A549 (cell line): Measurements from ENCODE around the gene ZSWIM5.

Source experiments
- RAD21 ChIP-seq, 2 experiments: fragments of >200 bp in 1 of 2; sonication (Bioruptor Twin) in 1 of 2; formaldehyde crosslinking in 1 of 2; IDR thresholded peaks in 1 of 2; conservative IDR thresholded peaks in 1 of 2; 2 replicates in 1 of 2; 3 replicates in 1 of 2; pipeline ENCODE4 v1.6.1; 2012 to 2018; ENCODE audit warnings: inconsistent platforms in 1 of 2
- TF ChIP-seq, protein P1 (sequence below): fragments of >200 bp; sonication (Bioruptor Twin); formaldehyde crosslinking; IDR thresholded peaks from 3 replicates; pipeline ENCODE4 v1.5.1; 2016
- TF ChIP-seq, protein P2 (sequence below): fragments of >200 bp; sonication (Bioruptor Twin); formaldehyde crosslinking; IDR thresholded peaks from 3 replicates; pipeline ENCODE4 v1.6.1; 2016
- TF ChIP-seq, protein P3 (sequence below): fragments of 200-600 bp; sonication (generic); IDR thresholded peaks from 2 replicates; pipeline ENCODE4 v1.6.1; 2016; ENCODE audit warnings: antibody characterized with exemption, mild to moderate bottlenecking, moderate library complexity

DNA sequence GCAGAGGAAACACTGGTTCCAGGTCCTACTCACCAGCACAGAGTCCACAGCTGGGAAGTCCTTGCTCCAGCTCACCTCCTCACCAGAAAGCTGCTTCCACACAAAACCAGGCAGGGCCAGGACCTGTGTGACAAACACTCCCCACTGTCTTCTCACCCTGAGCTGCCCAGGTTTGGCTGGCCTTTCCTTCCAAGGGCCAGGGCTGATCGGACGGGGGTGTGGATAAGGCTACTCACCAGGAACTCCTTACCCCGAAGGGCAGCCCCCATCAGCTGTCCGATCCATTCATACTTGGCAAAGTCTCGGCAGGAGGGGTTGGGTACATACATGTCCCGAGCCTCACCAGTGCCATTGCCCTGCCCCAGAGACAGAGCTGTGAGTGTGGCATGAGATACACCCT is 200.6 kb downstream of the ZSWIM5 start:
- no peak for TF ChIP-seq RAD21 (conservative IDR thresholded peaks at IDR 0.05 in 1 of 2, IDR thresholded peaks at IDR 0.05 in 1 of 2)
- TF ChIP-seq, protein P1, sequence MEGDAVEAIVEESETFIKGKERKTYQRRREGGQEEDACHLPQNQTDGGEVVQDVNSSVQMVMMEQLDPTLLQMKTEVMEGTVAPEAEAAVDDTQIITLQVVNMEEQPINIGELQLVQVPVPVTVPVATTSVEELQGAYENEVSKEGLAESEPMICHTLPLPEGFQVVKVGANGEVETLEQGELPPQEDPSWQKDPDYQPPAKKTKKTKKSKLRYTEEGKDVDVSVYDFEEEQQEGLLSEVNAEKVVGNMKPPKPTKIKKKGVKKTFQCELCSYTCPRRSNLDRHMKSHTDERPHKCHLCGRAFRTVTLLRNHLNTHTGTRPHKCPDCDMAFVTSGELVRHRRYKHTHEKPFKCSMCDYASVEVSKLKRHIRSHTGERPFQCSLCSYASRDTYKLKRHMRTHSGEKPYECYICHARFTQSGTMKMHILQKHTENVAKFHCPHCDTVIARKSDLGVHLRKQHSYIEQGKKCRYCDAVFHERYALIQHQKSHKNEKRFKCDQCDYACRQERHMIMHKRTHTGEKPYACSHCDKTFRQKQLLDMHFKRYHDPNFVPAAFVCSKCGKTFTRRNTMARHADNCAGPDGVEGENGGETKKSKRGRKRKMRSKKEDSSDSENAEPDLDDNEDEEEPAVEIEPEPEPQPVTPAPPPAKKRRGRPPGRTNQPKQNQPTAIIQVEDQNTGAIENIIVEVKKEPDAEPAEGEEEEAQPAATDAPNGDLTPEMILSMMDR: no peak
- TF ChIP-seq, protein P2, sequence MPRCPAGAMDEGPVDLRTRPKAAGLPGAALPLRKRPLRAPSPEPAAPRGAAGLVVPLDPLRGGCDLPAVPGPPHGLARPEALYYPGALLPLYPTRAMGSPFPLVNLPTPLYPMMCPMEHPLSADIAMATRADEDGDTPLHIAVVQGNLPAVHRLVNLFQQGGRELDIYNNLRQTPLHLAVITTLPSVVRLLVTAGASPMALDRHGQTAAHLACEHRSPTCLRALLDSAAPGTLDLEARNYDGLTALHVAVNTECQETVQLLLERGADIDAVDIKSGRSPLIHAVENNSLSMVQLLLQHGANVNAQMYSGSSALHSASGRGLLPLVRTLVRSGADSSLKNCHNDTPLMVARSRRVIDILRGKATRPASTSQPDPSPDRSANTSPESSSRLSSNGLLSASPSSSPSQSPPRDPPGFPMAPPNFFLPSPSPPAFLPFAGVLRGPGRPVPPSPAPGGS: no peak
- TF ChIP-seq, protein P3, sequence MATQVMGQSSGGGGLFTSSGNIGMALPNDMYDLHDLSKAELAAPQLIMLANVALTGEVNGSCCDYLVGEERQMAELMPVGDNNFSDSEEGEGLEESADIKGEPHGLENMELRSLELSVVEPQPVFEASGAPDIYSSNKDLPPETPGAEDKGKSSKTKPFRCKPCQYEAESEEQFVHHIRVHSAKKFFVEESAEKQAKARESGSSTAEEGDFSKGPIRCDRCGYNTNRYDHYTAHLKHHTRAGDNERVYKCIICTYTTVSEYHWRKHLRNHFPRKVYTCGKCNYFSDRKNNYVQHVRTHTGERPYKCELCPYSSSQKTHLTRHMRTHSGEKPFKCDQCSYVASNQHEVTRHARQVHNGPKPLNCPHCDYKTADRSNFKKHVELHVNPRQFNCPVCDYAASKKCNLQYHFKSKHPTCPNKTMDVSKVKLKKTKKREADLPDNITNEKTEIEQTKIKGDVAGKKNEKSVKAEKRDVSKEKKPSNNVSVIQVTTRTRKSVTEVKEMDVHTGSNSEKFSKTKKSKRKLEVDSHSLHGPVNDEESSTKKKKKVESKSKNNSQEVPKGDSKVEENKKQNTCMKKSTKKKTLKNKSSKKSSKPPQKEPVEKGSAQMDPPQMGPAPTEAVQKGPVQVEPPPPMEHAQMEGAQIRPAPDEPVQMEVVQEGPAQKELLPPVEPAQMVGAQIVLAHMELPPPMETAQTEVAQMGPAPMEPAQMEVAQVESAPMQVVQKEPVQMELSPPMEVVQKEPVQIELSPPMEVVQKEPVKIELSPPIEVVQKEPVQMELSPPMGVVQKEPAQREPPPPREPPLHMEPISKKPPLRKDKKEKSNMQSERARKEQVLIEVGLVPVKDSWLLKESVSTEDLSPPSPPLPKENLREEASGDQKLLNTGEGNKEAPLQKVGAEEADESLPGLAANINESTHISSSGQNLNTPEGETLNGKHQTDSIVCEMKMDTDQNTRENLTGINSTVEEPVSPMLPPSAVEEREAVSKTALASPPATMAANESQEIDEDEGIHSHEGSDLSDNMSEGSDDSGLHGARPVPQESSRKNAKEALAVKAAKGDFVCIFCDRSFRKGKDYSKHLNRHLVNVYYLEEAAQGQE: no peak
